Midbrain (tissue), 1 donor: ENCODE data around the gene CALML4.
"Not testable (repeated sequence)": the region's sequence is repeated elsewhere in the genome, so short reads cannot be mapped to it uniquely, and the experiment has no call there.

Experiments used
- DNase-seq: peaks from one replicate; lab custom pipeline; 2025; lab: John Stamatoyannopoulos, UW

Gene CALML4, protein sequence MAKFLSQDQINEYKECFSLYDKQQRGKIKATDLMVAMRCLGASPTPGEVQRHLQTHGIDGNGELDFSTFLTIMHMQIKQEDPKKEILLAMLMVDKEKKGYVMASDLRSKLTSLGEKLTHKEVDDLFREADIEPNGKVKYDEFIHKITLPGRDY

DNA sequence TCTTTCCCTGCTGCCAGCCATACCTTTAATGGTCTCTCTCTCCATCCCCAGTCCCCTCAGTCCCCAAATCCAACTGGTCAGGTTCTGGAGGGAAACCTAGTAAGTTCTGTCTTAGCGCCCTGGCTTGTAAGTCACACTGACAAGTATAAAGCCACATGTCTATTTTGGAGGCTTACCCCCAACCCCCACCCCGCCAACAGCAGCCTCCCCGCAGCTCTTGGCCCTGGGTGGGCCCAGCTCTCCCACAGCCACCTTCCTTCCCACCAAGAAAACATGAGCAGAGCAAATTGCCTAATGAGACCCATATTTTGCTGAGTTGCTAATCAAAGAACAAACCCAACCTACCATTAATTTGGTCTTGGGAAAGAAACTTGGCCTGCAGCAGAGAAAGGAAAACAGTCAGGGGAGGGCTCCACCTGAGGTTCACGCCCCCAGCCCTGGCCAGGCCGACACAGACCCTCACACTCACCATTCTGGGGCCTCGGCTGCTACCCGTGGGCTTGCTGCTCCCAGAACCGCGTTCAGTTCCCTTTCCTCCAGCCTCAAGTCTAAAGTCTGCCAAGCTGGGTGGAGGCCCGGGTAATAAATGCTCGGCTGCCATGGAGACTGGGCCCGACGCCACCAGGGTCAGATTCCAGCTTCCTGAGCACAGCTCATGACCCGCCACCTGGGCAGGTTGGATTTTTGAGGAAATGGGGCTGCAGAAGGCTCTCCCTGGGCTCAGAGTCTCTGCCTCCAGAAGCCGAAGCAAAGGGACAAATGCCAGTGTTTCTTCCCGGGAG lies at the start of gene CALML4:
Gene CALML4, minus strand, starts transcription at position 557 of the 782 bp plus-strand sequence. Its CDS starts 85 bp downstream, at position 472.
- DNase-seq: peak; percentile 32

DNA sequence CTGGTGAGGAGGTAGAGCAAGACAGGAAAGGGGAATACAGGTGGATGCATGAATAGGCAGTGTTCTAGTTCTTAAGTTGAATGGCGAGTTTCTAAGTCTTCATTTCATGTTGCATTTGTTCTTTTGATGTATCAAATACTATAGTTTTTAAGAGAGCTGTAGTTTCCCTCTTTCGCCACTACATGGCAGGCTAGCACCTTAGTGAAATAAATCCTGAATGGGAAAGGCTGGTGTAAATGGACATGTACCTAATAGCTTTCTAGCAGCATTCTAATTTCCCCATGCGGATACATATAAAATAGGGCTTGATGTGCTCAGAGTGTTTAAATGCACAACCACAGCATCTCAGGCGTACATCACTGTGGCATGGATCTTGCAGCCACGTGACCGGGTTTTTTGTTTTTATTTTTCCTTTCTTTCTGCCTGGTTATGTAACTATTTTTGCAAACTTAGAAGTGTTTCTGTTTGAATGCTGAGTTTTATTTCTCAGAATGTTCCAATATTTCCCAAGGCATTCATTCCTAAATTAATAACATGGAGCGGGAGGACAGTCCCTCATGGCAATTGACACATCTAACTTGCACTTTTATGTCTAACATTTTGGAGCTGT lies 47.9 kb upstream of the CALML4 start:
- DNase-seq: peak; percentile 74

DNA sequence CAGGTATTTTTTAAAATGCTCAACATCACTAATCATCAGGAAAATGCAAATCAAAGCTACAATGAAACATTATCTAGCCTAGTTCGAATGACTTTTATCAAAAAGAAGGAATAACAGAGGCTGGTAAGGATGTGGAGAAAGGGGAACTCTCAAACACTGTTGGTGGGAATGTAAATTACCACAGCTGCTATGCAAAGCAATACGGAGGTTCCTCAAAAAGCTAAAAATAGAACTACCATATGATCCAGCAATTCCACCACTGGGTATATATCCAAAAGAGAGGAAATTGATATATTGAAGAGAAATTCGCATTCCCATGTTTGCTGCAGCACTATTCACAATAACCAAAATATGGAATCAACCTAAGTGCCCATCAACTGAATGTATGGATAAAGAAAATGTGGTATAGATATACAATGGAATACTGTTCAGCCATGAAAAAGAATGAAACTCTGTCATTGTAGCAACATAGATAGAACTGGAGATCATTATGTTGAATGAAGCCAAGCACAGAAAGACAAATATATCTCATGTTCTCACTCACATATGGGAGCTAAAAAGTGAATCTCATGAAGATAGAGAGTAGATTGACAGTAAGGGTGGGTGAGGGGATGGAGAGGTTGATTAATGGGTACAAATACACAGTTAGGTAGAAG lies 44.1 kb upstream of the CALML4 start:
- DNase-seq: no peak

DNA sequence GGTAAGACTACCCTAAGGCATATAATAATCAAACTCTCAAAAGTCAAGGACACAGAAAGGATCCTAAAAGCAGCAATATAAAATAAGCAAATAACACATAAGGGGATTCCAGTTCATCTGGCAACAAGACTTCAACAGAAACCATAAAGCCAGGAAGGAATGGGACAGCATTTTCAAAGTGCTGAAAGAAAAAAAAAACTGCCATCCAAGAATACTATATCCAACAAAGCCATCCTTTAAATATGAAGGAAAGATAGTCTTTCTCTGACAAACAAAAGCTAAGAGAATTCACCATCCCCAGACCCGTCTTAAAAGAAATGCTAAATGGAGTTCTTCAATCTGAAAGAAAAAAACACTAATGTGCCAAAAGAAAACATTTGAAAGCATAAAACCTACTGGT lies 39.1 kb upstream of the CALML4 start:
- DNase-seq: no peak

DNA sequence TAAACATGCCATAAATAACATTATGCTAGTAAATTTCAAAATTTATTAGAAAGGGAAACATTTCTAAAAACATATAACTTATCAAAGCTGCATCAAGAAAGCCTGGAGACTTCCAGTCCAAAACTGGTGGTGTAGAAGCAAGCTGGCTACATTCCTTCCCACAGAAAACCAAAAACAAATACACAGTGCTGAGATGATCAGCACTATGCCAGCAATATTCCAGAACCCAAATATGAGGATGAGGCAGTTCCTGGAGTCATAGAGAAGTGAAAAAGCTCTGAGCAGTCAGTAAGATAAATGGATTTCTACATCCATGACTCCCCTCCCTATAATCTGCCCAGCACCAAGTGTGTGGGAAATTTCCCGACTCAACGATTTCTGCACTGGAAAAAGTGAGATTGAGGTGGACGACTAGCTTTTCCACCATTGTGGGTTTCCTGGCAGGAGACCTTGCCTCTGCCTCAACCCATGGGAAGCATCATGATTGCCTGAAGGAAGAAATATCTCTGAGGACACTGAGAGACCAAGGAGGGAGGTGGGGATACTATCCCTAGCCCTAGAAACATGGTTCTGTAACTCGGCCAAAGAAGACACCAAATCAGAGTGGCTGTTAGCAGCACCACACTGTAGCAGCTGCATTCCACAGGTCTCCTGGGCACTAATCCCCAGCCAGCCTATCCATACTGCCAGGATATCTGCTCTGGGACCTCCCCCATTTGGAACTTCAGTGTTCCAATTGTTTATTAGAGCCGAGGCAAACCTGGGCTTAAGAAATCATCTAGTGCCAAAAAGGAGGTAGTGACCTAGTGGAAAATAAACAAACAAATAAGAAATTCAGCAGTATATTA lies 36.2 kb upstream of the CALML4 start:
- no peak for DNase-seq

DNA sequence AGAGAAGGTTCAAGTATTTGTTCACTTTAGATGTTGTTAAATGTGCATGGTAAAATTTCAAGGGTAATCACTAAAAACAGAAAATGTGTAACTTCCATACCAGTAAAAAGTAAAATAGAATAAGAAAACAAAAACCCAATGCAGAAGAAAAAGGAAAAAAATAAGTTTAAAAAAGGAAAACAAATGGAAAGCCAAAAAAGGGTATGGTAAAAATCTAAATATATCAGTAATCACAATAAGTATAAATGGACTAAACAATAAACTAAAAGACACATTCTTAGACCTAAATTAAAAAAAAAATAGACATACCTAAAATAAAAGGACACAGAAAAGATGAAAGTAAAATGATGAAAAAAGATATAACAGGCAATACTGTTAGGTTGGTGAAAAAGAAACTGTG lies 33.9 kb upstream of the CALML4 start:
- DNase-seq: no peak

DNA sequence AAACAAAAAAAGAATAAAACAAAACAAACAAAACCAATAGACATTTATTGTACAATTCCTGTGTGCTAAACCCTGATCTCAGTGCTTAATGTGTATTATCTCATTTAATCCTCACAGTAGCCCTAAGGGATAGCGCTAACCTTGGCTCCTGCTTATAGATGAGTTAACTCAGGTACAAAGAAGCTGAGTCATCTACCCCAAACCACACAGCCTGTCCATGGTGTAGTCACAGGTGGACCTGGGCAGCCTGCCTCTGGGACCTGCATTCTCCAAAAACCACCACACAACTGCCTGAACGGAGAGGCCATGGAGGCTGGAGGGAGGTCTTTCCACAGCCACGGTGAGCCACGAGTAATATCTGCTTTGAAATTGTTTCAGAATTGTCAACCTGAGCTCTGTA lies 29.9 kb upstream of the CALML4 start:
- DNase-seq: no peak

DNA sequence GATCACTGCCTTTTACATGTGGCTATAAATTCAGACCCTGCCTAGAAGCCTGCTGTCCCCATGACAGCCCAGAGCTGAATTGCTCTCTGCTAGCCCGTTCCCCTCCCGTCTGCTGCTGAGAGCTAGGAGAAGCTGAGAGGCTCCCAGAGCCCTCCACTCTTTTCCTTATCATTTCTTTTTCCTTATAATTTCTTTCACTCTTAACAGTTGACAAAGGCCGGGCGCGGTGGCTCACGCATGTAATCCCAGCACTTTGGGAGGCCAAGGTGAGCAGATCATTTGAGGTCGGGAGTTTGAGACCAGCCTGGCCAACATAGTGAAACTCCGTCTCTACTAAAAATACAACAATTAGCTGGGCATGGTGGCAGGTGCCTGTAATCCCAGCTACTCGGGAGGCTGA lies 29.4 kb upstream of the CALML4 start:
- DNase-seq: not testable (repeated sequence)

DNA sequence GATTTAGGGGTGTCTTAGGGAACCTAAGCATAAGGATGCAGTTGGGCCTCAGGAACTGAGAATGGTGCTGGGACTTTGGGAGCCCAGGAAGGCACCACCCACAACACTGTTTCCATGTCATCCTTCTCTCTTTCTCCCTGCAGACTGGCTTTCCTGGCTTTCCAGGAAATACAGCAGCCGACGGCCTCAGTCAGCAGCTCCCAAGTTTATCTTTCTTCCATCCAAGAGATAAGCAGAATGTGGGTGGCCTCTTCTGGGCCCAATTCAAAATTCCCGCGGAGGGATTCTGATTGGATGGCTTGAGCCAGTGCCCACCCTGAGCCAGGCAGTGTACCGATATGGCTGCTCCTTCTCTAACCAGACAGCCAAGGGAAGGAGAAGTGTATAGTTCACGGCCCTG lies 28.9 kb upstream of the CALML4 start:
- no peak for DNase-seq

DNA sequence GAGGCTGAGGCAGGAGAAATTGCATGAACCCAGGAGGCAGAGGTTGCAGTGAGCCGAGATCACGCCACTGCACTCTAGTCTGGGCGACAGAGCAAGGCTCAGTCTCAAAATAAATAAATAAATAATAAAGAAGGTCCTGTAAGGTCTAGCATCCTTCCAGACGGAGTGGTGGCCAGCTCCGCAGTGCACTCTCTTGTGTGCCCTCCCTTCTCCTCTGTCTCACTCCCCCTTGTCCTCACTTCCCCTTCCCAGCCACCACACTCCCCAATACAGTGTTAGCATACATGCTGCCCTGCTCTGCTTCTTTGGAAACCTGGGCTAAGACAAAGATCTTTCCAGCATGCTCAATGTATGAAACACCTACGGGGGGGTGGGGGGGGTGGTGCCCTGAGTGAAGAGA lies 27.8 kb upstream of the CALML4 start:
- no peak for DNase-seq

DNA sequence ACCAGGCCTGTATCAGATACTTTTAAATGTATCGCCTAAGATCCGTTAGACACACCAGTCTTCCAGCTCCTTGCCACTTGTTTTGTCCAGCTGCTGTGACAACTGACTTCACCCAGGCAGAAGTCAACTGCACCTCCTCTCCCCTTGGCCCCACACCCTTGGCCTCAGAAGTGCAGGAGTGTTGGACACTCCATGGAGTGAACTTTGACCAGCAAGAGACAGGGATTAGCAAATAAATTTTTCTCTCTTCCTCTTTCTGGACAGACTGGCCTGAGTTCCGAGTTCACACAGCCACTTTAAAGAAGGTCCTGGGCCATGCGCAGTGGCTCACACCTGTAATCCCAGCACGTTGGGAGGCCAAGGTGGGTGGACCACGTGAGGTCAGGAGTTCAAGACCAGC lies 27.3 kb upstream of the CALML4 start:
- DNase-seq: no peak

DNA sequence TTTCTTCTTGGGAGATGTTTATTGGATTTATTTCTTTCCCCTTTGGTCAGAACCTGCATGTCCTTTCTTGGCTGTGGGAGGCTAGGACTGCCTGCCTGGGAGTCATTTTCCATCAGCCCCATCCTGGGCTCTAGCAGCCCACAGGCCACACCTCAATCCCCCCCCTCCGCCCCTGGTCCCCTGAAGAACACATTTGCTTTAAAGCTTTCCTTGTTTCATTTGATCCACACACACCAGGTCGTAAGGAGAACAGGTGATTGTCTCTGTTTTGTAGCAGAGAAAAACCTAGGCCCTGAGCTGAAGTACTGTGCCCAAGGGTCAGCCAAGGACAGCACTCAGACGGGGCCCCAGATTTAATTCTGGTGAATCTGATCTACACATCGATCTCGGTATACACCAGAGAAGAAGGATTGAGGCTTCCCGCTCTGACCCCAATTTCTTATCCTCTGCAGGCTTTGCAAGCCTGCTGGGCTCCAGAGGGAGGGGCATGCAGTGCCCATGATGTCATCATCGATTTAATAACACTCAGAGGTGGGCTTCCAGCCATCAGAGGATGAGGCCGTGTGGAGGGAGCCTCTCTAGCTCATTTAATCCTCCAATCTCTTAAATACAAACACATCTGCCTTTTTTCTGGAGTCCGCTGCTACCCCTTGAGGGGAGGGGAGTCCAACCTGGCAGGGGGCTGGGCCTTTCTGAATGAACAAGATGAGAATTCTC lies 26.1 kb upstream of the CALML4 start:
- DNase-seq: no peak

DNA sequence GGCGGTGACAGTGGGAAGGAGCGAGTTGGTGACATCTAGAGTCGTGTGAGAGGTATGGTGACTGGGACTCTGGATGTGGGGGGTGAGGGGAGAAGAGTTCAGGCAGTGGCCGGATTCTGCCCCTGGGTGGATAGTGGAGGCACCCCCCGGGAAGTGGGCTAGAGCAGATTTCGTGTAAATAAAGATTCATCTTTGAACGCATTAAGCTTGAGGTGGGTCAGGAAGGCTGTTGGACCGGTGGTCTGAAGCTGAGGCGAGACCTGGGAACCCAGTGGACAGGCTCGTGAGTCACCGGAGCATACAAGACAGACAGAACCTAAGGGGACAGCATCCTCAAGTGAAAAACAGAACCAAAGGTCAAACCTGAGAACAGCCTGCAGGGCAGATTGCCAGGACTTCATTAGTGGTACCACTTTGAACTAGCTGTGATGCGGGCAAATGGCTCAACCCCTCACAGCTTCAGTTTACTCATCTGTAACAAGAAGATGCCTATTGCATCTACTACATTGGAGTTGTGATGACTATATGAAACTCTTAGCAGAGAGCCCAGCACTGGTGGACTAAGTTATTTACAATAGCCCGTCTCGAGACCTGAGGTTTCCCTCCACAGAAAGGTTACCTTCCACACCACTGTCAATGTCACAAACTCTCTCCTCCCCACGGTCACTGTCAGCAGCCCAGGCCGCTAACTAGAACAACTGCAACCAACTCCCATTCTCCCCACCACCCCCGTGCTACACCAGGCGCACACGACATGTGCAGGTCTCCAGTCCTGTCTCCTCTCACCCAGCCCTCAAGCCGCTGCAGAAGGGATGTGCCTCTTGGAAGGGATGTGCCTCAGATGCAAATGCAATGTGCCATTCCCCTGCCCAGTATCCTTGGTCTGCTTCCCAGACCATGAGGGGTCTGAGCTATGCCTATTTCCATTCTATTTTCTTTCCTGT lies 25.3 kb upstream of the CALML4 start:
- DNase-seq: no peak

DNA sequence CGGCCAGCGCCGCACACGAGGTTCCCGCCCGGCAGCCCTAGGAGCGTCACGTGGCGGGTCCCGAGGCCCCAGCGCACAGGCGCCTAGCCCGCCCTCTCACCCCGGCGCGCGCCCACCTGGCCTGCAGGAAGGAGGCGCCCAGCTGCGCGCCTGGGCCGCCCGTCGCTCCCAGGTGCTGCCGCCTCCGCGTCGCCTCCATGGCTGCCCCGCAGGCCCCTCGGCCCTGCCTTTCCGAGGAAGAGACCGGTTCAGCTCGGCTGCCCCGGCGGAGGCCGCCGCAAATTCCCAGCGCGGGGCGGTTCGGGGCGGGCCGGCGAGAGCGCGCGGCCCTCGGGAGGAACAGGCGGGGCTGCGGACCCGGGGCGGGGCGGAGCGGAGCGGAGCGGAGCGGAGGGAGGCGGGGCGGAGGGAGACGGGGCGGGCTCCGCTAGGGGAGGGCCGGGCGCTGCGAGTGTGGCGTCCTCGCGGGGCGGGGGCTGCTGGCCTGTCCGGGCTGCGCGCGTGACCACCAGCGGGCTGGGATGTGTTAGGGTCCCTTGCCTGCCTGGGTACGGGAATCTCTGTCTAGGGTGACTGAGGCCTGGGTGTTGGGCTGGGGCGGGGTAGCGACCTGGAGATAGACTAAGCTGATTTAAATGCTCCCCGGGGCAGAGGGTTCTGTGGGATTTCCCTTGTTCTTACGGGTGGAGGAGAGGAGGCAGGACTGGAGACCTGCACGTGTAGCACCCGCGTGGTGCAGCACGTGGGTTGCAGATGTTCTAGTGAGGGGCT lies 24.4 kb upstream of the CALML4 start, which contains the start of gene CLN6:
Gene CLN6, minus strand, starts transcription at position 343 of the 771 bp plus-strand sequence. Its CDS starts 144 bp downstream, at position 199.
- DNase-seq: peak; percentile 87

DNA sequence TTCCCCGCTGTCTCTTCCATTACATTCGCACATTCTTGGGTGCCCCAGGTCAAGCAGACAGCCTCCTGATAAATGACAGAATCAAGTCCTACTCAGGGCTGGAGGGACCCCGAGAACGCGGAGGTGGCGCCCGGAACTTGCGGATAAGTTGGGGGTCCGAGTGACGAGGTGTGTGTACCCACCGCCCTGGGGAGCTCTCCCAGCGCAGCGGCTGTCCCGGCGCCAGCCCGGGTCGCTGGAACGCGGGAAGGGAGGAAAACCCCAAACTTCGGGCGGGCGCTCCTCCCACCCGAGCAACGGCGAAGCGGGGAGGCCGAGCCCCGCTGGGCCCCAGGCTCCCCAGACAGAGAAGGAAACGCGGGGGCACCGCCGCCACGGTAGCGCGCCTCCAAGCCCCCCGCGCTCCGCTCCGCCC lies 23.8 kb upstream of the CALML4 start:
- DNase-seq: no peak

DNA sequence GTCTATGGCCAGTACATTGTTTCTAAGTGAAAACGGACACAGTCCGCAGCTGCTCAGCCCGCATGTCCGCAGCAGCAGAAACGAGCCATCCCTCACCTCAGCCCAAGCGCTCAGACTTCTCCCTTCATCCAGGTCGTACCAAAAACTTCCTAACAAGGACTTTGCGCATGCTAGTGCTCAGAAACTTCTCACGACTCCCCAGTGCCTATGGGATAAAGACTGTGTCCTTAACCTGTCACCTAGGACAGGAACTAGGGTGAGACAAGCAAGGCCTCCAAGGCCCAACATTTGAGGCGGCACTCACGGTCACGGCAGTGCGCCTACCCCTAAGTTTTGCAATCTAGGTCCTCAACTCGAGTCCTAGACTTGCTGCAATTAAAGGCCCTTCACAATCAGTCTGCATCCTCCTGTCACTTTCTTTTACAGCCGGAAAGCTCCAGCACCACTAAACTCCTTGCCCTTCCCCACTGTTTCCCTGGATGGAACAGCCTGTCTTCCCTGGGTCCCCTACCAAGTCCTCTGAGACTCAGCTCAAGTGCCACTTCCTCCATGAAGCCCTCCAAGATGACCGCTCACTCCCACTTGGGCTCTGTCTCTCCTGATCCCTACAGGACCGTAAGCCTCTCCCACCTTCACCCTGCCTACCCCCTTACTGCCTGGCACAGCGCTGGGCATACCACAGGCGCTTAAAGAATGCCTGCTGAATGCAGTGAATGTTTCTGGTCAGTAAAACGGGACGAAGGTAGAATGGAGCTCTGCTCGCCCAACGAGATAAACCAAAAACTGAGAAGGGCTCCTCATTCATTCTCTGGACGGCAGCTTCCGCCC lies 23.2 kb upstream of the CALML4 start:
- DNase-seq: no peak

DNA sequence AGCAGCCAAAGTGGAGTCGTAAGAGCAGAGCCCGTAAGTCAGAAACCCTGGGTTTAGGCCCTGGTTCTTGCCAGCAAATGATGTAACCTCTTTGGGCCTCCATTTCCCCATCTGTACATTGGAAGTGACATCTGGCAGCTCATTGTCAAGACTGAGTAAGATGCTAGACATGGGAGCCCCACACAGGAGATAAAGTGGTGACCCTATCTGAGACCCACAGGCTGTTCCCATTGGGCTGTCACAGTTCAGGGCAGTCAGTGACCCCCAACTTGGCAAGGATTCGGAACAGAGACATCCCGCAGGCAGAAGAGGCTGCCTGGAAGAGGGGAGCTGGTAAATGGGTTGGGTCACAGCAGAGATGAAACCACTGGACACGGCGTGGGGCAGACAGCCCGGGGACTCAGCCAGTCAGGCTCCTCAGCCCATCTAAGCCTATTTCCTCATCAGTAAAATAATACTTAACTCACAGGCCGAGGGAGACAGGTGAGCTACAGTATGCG lies 22.6 kb upstream of the CALML4 start:
- no peak for DNase-seq

DNA sequence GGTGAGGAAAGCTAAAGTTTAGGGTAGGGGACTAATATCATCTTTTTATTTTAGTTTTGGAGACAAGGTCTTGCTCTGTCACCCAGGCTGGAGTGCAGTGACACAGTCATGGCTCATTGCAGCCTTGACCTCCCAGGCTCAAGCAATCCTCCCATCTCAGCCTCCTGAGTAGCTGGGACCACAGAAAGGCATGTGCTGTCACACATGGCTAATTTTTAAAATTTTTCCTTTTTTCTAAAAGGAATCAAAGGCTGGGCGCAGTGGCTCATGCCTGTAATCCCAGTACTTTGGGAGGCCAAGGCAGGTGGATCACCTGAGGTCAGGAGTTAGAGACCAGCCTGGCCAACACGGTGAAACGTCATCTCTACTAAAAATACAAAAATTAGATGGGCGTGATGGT lies 20.3 kb upstream of the CALML4 start:
- not testable (repeated sequence) for DNase-seq
